ENCODE measurements around the gene VCPKMT. TPM values are rescaled to one million over a fixed set of nuclear protein-coding genes. Genes with fewer than 3 reads are reported as not detected.

VCPKMT gene
- total and polyA plus RNA-seq, 7 donors: 3.5 to 12.2 (median 8.3) TPM

GRCh38 chr14:50127802-50128201, 11.4 kb upstream of the VCPKMT start:
- no peaks in the 10 kb centered on the region for H3K27me3 ChIP-seq
- peaks cover 0 to 54% (median 11%) of the 10 kb centered on the region in 4 donors for H3K36me3 ChIP-seq
- TF ChIP-seq, protein P1, sequence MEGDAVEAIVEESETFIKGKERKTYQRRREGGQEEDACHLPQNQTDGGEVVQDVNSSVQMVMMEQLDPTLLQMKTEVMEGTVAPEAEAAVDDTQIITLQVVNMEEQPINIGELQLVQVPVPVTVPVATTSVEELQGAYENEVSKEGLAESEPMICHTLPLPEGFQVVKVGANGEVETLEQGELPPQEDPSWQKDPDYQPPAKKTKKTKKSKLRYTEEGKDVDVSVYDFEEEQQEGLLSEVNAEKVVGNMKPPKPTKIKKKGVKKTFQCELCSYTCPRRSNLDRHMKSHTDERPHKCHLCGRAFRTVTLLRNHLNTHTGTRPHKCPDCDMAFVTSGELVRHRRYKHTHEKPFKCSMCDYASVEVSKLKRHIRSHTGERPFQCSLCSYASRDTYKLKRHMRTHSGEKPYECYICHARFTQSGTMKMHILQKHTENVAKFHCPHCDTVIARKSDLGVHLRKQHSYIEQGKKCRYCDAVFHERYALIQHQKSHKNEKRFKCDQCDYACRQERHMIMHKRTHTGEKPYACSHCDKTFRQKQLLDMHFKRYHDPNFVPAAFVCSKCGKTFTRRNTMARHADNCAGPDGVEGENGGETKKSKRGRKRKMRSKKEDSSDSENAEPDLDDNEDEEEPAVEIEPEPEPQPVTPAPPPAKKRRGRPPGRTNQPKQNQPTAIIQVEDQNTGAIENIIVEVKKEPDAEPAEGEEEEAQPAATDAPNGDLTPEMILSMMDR (IDR thresholded peaks at IDR 0.05): no peak
- TF ChIP-seq POLR2AphosphoS5 (IDR thresholded peaks at IDR 0.05) (no peak), EP300 (IDR thresholded peaks at IDR 0.05) (no peak), POLR2A (IDR thresholded peaks at IDR 0.05) (no peak)
- no peaks in the 10 kb centered on the region for H3K9me3 ChIP-seq
- WGBS, 2 donors: 93 to 98% methylated on average over 2 of the region's 2 CpGs
- DNase-seq: no peak
- no peaks in the 10 kb centered on the region for H3K4me1 ChIP-seq
- intact Hi-C loops (cut with DNase I): no loop called here
- H3K27ac ChIP-seq: no peak overlapping the region
- no peak overlapping the region for H3K4me3 ChIP-seq

DNA sequence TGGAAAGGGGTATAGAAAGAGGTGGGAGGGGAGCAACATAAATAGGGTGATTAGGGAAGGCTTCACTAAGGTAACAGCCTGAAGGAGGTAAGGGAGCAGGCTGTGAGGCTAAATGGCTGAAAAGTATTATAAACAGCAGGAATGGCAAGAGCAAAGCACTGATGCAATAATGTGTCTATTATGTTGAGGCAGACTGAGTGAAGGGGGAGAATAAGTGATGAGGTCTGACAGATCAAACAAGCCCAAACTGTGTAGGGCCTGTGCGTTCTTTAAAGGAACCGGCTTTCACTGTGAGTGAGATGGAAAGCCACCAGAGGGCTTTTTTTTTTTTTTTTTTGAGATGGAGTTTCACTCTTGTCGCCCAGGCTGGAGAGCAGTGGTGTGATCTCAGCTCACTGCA, 6.7 kb upstream of the VCPKMT start:
- 89 to 95% methylated on average over 3 of the region's 3 CpGs for WGBS, 2 donors
- no peak for DNase-seq
- intact Hi-C loops (cut with DNase I): no loop called here
- H3K27me3 ChIP-seq: no peaks in the 10 kb centered on the region
- TF ChIP-seq EP300 (IDR thresholded peaks at IDR 0.05): no peak
- no peak for TF ChIP-seq POLR2AphosphoS5 (IDR thresholded peaks at IDR 0.05)
- TF ChIP-seq, protein P1 (IDR thresholded peaks at IDR 0.05): no peak
- H3K4me3 ChIP-seq: no peak overlapping the region
- H3K36me3 ChIP-seq: peaks cover 0 to 33% (median 2%) of the 10 kb centered on the region in 4 donors
- no peaks in the 10 kb centered on the region for H3K9me3 ChIP-seq
- H3K27ac ChIP-seq: no peak overlapping the region
- H3K4me1 ChIP-seq: no peaks in the 10 kb centered on the region

DNA sequence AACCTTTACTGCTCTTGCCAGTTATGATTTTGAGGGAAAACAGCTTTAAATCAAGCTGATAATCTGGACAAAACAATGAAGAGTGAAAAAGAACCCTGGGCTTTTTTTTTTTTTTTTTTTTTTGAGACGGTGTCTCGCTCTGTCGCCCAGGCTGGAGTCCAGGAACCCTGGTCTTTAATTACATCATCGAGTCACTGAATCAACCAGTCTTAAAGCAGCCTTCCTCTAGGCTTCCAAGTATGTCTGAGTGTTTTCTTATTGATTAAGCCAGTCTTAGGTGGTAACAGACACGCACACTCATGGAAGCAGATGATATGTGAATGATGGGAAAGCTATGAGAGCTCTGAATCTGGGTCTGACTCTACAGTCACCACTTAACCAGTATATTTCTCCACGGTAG, 5.9 kb upstream of the VCPKMT start:
- DNase-seq: no peak
- TF ChIP-seq EP300 (IDR thresholded peaks at IDR 0.05) (no peak), POLR2AphosphoS5 (IDR thresholded peaks at IDR 0.05) (no peak), POLR2A (IDR thresholded peaks at IDR 0.05) (no peak)
- TF ChIP-seq, protein P1 (IDR thresholded peaks at IDR 0.05): no peak
- Histone ChIP-seq H3K27me3 (no peaks in the 10 kb centered on the region), H3K4me1 (peaks cover 0 to 2% (median 0%) of the 10 kb centered on the region in 4 donors), H3K27ac (no peak overlapping the region), H3K9me3 (no peaks in the 10 kb centered on the region), H3K4me3 (no peak overlapping the region), H3K36me3 (peaks cover 0 to 33% (median 2%) of the 10 kb centered on the region in 4 donors)
- intact Hi-C loops (cut with DNase I): no loop called here
- WGBS, 2 donors: 95 to 97% methylated on average over 6 of the region's 6 CpGs

- H3K27me3 ChIP-seq: no peaks in the 10 kb centered on the region
- H3K9me3 ChIP-seq: no peaks in the 10 kb centered on the region
- no peak for DNase-seq
- peaks cover 0 to 33% (median 2%) of the 10 kb centered on the region in 4 donors for H3K36me3 ChIP-seq
- no peak overlapping the region for H3K4me3 ChIP-seq
- peaks cover 0 to 8% (median 2%) of the 10 kb centered on the region in 4 donors for H3K4me1 ChIP-seq
- no peak overlapping the region for H3K27ac ChIP-seq
- intact Hi-C loops (cut with DNase I): no loop called here
- 93 to 94% methylated on average over 5 of the region's 5 CpGs for WGBS, 2 donors
- TF ChIP-seq, protein P1 (IDR thresholded peaks at IDR 0.05): no peak
- TF ChIP-seq EP300 (IDR thresholded peaks at IDR 0.05) (no peak), POLR2AphosphoS5 (IDR thresholded peaks at IDR 0.05) (no peak), POLR2A (IDR thresholded peaks at IDR 0.05) (no peak)
Observed at GRCh38 chr14:50121486-50121885, 5.1 kb upstream of the VCPKMT start.

- WGBS, 2 donors: 92 to 93% methylated on average over 2 of the region's 2 CpGs
- Histone ChIP-seq H3K9me3 (no peaks in the 10 kb centered on the region), H3K27me3 (no peaks in the 10 kb centered on the region), H3K36me3 (peaks cover 0 to 37% (median under 1%) of the 10 kb centered on the region in 4 donors), H3K4me1 (peaks cover 0 to 24% (median 17%) of the 10 kb centered on the region in 4 donors), H3K27ac (peak overlapping the region; percentile 81 to 92 (median 88)), H3K4me3 (no peak overlapping the region)
- TF ChIP-seq POLR2A (IDR thresholded peaks at IDR 0.05) (no peak), POLR2AphosphoS5 (IDR thresholded peaks at IDR 0.05) (no peak), EP300 (IDR thresholded peaks at IDR 0.05) (no peak)
- TF ChIP-seq, protein P1 (IDR thresholded peaks at IDR 0.05): no peak
- DNase-seq: no peak
- intact Hi-C loops (cut with DNase I): loop anchor here (5.0 to 10.0 kb wide), 4 partner anchors 115 to 483 kb away; partner anchors contain the start of genes DNAAF2, MAP4K5 and SOS2
Observed at GRCh38 chr14:50117456-50117855, 1.1 kb upstream of the VCPKMT start.

All from sigmoid colon (tissue), 7 donors.